HEK293 (cell line): ENCODE data around the gene CRNKL1.

Experiments
- CTCF ChIP-seq: fragments of 450-650 bp; formaldehyde crosslinking; IDR thresholded peaks from 2 replicates; pipeline ENCODE4 v1.5.1; 2016; ENCODE audit warnings: missing biosample characterization, missing genetic modification characterization
- SETDB1 ChIP-seq: IDR thresholded peaks from one replicate; pipeline ENCODE4 v1.6.1; 2017; ENCODE audit warnings: mild to moderate bottlenecking, low read length, moderate library complexity, mixed read lengths; ENCODE audit not compliant: insufficient read length
- ZNF311 ChIP-seq: fragments of 450-650 bp; formaldehyde crosslinking; IDR thresholded peaks from 2 replicates; pipeline ENCODE4 v1.5.1; 2017; ENCODE audit warnings: missing biosample characterization, missing genetic modification characterization, borderline replicate concordance

GRCh38 chr20:20094410-20094809, 42.1 kb upstream of the CRNKL1 start:
- TF ChIP-seq SETDB1 (no peak), CTCF (no peak), ZNF311 (tag by site-specific recombination) (no peak)
